Mammary epithelial cell (primary cell): ENCODE results near the gene CNKSR3.

Experiments
- CTCF ChIP-seq, 2 donors: IDR thresholded peaks in 1 of 2; conservative IDR thresholded peaks in 1 of 2; 2 replicates each; pipeline ENCODE4 v1.5.1; 2011 to 2012; ENCODE audit warnings: inconsistent platforms in 2 of 2, low read length in 2 of 2, mild to moderate bottlenecking in 2 of 2, control low read depth in 1 of 2, low read depth in 1 of 2; ENCODE audit not compliant: insufficient read depth in 1 of 2; ENCODE audit errors: extremely low read depth in 1 of 2
- EZH2 ChIP-seq: IDR thresholded peaks from 2 replicates; pipeline ENCODE4 v1.6.1; 2012; ENCODE audit warnings: low read length, inconsistent platforms, borderline replicate concordance

GRCh38 chr6:154478701-154479060, 31.8 kb downstream of the CNKSR3 start:
- TF ChIP-seq EZH2 (no peak), CTCF (conservative IDR thresholded peaks at IDR 0.05 in 1 of 2, IDR thresholded peaks at IDR 0.05 in 1 of 2; ENCODE audit: extremely low read depth in 1 of 2, insufficient read depth in 1 of 2, low read depth in 1 of 2, low read length in 2 of 2) (no peak)
